ENCODE measurements around the gene KRTAP10-10.
"Not testable (repeated sequence)": the region's sequence is repeated elsewhere in the genome, so short reads cannot be mapped to it uniquely, and the experiment has no call there.

Gene KRTAP10-10

DNA sequence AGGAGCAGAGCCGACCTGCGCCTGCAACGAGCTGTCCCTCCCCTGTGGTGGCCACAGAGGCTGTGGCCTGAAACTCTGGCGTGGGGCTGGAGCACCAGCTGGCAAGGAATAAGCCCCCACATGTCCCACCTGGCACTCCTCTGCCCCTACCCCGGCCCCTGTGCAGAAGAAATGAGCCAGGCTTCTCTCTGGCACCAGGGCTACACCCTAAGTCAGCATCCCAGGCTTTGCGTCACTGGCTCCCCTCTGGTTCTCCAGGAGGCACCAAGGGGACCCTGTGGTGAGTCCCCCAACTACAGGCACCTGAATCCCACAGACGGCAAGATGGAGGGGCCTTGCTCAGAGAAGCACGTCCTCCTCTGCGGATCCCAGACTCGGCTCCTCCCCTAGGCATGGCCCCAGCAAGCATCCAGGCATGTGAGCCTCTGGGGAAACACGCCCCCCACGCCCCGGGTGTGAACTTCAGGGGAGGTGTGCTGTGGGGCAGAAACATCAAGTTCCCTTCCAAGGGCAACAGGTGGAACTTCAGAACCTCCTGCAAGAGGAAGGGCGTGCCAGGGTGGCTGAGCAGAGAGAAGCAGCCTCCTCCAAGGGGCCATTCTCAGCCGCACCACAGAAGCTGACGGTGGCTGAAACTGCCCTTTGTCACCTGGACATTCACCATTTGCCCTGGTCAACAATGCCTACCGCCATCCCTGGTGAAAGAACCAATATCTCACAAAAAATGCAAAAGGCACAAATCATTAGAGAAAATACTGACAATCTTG is 33.9 kb upstream of the KRTAP10-10 start:
- DNase-seq (ENCODE audit: low spot score): no peak

DNA sequence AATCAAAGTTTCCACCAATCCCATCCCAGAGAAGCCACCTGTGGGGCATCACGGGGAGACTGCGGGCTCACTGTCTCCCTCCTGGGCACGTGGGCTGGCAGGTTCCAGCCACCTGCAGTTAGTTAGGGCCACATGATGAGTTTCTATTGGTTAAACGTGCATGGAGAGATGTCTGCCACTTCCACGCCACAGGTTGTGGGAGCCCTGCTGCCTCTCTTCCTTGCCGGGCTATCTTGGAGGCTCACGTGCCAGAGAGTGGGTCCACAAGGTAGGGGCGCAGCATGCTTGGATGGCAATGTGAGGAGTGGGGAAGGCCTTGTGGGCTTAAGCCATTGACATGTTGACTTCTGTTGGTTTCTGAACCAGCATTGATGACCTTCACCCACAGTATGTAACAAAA is 33.2 kb upstream of the KRTAP10-10 start:
- no peak for DNase-seq (ENCODE audit: low spot score)

DNA sequence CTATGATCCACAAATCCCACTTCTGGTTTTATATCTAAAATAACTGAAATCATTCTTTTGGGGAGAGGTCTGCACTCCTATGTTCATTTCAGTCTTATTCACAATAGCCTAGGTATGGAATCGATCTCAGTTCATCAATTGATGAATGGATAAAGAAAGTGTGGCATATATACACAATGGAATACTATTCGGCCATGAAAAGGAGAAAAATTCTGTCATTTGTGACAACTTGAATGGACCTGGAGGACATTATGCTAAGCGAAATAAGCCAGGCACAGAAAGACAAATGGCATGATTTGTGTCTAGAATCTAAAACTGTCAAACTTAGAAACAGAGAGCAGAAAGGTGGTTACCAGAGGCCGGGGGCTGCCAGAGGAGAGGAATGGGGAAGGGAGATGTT is 30.7 kb upstream of the KRTAP10-10 start:
- no peak for DNase-seq (ENCODE audit: low spot score)

DNA sequence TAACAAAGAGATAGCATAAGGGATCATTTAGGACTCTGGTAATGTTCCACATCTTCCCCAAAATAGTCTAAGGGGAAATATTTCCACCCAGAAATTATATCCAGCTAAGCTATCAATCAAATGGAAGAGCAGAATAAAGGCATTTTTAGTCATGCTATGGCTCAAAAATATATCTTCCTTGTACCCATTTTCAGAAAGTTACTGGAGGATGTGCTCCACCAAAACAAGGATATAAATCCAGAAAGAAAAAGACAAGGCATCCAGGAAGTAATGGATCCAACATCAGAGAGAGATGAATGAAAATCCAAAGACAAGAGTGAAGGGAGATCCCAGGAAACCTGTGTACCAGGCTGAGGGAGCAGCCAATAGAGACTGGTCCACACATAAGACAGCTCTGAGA is 28.0 kb upstream of the KRTAP10-10 start:
- DNase-seq (ENCODE audit: low spot score): no peak

DNA sequence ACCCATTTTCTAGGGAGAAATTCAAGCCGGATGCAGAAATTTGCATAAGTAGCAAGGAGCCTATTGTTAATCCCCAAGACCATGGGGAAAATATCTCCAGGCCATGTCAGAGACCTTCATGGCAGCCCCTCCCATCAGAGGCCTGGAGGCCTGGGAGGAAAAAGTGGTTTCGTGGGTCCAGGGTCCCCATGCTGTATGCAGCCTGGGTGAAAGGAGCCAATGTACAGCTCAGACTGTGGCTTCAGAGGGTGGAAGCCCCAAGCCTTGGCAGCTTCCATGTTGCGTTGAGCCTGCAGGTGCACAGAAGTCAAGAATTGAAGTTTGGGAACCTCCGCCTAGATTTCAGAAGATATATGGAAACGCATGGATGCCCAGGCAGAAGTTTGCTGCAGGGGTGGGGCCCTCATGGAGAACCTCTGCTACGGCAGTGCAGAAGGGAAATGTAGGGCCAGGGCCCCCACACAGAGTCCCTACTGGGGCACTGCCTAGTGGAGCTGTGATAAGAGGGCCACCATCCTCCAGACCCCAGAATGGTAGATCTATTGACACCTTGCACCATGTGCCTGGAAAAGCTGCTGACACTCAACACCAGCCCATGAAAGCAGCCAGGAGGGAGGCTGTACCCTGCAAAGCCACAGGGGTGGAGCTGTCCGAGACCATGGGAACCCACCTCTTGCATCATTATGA is 26.9 kb upstream of the KRTAP10-10 start:
- DNase-seq (ENCODE audit: low spot score): not testable (repeated sequence)

DNA sequence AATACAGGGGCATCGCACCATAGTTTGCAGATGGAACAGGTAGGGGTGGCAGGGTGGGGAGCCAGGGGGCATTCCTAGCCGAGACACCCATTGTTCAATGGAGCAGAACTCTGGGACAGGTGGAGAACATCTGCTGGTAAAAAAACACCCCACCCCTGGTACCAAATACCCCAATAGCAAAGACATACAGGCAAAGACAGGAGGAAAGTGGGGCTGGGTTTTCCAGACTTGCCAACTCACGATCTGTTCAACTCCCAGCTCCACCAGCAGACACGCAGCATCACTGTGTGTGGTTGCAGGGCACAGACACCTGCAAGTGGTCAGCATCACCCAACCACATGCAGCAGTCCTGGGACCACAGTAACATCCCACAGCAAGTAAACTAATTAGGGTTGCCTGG is 25.6 kb upstream of the KRTAP10-10 start:
- DNase-seq (ENCODE audit: low spot score): no peak

DNA sequence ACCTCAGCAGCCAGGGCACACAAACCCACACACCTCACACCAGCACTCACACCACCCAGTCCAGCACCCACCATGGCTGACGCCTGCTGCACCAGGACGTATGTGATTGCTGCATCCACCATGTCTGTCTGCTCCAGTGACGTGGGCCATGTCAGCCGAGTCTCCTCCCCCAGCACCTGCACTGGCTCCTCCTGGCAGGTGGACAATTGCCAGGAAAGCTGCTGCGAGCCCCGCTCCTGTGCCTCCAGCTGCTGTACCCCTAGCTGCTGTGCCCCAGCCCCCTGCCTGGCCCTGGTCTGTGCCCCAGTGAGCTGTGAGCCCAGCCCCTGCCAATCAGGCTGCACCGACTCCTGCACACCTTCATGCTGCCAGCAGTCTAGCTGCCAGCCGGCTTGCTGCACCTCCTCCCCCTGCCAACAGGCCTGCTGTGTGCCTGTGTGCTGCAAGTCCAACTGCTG is 25.1 kb upstream of the KRTAP10-10 start, which contains the start of gene KRTAP10-8:
Gene KRTAP10-8, plus strand, starts transcription at position 51 of the 458 bp plus-strand sequence. Its CDS starts 22 bp downstream, at position 73.
- no peak for DNase-seq (ENCODE audit: low spot score)

DNA sequence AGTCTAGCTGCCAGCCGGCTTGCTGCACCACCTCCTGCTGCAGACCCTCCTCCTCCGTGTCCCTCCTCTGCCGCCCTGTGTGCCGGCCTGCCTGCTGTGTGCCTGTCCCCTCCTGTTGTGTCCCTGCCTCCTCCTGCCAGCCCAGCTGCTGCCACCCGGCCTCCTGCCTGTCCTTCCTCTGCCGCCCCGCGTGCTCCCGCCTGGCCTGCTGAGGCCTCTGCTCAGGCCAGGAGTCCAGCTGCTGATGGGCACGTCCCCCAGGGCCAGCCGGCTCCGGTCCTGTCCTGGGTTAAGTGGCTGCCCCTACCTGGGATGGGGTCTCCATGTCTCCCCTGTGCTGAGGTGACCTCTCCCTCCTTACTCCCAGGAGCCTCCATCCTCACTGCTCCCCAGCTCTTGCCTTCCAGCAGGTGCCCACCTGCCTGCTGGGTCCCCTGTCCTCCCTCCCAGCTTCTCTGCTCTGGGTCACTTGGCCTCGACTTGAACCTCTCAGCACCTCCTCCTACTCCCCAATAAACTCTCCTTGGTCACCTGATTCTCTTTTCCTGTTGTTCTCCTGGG is 24.4 kb upstream of the KRTAP10-10 start:
- DNase-seq (ENCODE audit: low spot score): no peak

DNA sequence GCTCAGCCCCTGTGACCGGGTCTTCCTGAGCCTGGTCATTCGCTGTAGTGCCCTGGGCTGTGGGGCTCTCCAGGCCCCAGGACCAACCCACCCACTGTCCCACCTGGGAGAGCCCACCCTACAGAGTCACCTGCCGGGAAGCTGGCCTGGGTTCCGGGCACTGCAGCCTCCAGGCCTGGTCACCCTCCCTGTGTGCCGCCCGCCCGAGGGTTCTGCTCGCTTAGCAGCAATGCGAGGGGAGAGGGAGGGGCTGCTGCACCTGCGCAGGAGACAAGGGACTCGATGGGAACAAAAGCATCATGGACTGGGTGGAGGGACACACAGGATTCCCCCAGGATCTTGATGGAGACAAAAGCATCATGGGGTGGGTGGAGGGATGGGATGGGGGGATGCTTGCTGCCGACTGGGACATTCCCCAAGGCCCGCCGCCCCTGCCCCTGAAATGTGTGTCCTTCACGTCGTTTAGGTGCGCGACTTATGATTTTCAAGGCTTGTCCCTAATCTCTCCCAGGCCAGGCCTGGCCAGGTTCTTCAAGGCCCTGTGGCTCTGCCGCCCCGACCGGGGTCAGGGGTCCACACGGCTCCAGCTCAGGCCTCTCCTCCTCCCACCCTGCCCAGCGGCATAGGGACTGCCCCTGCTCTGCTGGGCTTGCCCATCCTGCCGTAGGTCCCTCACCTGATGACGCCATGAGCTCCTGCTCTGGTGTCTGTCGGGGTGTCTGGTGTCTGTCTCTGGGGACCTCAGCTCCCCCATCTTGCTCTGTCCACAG is 23.6 kb upstream of the KRTAP10-10 start:
- DNase-seq (ENCODE audit: low spot score): no peak

DNA sequence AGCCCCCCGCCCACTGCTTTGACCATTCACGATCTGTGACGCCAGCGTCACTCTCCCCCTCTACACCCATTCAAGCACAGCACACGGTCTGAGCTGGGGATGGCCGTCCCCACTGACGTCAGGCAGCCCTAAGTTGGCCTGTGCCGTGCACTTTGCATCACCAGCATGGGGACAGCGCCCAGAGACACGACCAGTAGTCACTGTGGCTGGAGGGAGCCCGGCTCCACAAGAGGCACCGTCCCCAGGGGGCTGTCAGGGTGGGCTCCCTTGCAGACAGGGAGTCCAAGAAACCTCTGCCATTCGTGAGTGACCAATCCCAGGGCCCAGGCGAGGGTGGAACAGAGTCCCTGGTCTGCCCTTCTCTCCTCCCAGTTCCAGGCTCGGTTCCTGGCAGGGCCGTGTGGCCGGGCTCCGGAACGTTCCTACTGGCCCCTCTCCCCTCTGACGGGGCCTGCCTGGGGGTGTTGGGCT is 23.0 kb upstream of the KRTAP10-10 start:
- no peak for DNase-seq (ENCODE audit: low spot score)

DNA sequence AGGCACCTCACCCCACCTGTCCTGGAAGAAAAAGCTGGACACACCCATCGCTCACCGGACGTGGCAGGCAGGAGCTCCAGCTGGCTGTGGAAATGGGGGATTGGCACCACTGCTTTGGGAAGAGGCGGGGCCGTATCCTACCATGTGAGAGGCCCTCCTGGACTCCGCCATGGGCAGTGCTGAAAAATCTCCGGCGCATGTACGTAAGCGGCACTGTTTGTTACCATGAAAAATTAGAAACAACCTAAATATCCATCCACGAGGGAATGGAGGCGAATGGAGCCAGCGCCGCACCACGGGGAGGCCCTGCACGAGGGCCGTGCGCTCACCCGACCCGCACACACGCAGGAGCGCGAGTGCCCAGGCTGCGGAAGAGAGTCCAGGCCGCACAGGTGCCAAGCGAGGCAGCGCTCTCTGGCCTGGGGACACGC is 22.2 kb upstream of the KRTAP10-10 start:
- DNase-seq (ENCODE audit: low spot score): no peak

DNA sequence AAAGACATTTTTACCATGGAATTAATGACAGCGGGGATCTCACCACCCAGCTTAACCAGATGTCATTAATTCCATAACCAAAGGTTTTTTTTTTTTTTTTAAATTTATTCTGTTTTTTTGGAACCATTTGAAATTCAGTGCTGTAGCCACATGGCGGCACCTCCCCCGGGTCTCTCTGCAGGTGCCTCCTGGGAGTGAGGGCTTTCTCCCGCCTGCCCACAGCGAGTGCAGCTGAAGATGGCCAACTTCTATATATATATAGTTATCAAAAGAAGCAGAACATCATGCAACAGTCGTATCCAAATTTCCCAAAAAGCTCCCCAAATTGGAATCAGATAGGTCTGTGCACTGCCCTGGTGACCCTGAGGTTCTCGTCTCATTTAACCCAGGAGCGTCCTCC is 21.7 kb upstream of the KRTAP10-10 start:
- DNase-seq (ENCODE audit: low spot score): no peak

DNA sequence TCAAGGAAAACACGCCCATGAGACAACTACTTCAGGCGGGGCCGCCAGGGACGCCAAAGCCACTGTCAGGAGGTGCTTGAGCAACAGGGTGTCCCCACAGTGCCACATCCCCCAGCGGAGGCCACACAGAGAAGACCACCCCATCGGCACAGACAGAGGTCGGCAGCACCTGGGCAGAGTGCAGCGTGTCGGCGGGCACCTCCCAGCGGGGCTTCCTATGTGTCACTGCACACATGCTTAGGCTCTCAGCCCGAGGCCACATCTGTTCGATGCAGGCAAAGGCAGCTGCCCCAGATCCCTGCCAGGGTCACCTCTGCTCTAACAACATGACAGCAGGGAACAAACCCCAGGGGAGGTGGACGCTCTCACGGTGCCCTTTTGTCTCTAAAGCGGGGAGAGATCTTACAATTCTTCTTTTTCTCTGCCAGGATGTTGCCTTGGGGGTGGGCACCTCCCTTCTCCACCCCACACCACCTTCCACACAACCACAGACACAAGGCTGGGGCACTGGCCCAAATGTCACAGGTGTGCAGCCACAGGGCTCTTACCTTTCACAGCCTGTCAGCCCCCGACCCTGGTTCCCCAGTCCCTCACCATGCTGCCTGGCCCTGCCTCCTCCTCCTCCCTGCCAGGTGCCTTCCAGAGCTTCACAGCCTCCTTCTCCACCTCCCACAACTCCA is 21.1 kb upstream of the KRTAP10-10 start:
- no peak for DNase-seq (ENCODE audit: low spot score)

DNA sequence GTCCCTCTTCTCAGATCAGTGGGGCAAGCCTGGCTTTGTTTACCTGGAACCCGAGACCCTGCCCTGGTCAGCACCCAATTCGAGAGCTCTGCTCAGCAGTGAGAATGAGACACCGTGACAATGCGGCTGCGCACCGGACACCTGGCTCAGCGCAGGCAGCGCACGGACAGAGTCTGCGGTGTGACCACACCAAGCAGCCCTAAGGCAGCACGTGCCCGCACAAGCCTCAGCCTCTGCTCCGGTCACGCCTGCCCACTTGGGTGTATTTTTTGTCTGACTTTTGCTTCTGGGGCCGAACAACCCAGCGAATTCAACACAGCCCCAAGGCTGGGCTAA is 20.6 kb upstream of the KRTAP10-10 start:
- DNase-seq (ENCODE audit: low spot score): no peak

DNA sequence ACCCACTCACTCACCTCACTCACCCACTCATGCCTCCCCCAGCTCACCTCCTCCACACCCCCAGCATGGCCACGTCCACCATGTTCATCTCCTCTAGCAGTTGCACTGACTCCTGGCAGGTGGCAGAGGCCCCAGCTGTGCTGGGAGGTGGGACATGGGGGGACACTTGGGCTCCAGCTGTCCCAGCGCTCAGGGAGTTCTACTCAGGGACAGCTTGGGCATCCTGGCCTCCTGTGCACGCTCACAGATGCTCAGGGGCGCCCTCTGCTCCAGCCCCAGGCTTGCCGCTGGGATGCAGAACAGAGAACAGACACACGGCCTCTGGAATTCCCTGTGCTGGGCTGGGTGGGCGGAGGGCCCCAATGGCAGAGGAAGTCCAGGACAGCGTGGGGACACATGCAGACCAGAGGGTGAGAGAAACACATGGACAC is 20.1 kb upstream of the KRTAP10-10 start:
- no peak for DNase-seq (ENCODE audit: low spot score)

DNA sequence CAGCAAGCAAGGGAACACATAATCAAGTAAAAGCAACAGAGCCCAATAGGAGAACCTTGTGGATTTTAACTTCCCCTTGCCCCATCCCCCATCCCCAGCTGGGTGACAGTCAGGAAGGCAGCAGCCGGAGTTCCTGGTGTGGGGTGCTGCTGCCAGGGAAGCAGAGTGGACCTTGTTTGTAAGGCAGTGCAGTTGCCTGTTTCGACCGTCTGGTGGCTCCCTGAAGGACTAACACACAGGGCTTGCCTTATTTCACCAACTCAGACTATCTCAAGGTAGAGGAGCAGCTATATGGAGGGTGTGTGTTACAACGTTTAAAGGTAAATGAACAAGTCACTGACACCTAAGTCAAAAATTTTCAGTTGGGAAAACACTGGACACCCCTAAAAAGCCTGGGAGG is 18.7 kb upstream of the KRTAP10-10 start:
- DNase-seq (ENCODE audit: low spot score): peak; percentile 51

DNA sequence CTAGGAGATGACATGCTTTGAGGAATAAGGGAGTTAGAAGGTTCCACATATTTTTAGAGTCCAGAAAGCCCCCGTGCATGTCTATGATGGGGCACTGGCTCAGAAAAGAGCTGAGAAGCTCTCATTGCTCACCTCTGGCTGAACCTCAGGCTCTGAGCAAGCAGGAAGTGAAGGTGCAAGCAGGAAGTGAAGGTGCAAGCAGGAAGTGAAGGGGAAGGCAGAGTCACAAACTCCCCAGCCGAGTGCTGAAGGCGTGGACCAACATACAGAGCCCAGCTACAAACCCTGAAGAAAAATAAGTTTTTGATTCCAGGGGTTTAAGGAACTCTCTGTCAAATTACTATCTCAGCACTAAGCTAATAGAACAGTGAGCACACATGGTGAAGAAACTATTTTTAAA is 18.2 kb upstream of the KRTAP10-10 start:
- no peak for DNase-seq (ENCODE audit: low spot score)

DNA sequence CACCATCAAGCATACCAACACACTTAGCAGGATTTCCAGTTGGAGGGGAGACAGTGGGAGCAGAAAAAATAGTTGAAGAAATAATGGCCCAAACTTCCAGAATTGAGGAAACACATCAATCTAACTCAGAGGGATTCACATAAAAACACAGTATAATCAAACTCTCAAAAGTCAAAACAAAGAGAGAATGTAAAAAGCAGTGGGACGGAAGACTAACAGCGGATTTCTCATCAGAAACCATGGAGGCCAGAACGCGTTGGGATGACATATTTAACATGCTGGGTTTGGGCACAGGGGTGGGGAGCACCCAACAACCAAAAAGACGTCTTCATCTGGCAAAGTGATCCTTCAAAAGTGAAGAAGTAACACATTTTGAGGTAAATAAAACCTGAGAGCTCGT is 17.3 kb upstream of the KRTAP10-10 start:
- no peak for DNase-seq (ENCODE audit: low spot score)

DNA sequence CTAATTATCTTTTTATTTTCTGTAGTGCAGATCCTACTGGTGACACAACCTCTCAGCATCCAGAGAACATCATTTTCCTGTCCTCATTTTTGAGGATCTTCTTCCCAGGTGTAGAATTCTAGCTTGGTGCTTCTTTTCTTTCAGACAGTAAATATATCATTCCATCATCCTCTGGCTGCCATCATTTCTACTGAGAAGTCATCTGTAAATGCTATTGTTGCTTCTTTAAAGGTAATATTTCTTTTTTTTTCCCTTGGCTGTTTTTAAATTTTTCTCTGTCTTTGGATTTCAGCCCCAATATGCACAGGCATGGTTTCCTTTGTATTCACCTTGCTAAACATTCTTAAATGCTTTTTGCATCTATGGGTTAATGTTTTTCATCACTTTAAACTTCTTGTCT is 13.6 kb upstream of the KRTAP10-10 start:
- no peak for DNase-seq (ENCODE audit: low spot score)

DNA sequence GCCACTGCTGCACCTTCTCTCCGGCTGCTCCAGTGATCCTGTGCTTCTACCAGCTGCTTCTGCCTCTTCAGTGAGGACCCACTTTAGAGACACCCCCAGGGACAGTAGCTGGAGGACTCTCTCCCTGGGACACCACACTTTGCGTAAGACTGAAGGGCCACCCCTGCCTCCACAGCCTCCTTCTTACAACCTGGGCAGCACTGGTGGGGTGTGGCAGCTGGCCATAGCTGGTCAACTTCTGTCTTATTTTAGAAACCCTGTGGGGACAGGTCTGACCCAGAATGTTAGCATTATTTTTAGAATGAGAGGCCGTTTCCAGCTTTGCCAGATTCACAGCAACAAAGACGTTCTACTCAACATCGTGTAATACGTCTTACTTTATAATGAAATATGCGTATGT is 11.4 kb upstream of the KRTAP10-10 start:
- no peak for DNase-seq (ENCODE audit: low spot score)

DNA sequence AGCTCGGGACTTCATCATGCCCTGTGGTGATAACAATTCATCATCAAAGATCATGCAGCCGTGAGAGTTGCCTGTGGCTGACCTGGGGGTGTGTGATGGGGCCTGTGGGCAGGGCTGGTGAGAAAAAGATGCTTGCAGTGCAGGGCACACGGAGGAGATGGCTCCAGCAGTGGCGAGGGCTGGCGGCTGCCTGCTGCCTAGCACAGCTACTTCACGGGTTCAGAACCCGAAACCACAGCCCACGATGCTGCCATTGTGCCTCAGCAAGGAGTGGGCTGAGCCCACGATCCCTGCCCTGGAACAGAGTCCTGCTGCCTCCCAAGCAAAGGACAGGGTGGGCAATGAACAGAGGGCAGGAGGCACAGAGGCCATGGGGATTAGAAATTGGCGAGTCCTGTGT is 10.9 kb upstream of the KRTAP10-10 start:
- DNase-seq (ENCODE audit: low spot score): no peak

DNA sequence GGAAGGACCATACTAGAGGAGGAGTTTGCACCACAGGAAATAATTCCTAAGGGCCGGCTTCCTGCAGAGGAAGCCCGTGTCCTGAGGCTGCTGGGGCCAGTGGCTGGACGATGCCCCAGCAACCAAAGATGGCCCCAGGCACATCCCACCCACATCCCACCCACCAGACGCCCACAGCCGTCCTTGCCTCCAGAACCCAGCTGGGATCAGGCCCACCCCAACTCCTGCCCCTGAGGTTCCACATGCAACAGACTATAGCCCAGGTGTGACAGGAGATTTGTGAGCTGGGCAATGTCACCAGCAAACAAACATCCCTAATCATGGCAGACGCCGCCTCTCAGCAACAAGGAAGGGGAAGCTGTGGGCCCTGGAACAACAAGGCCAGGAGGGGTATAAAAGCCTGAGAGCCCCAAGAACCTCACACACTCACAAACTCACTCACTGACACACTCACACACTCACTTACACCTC is 10.4 kb upstream of the KRTAP10-10 start, which contains the start of gene KRTAP10-9:
Gene KRTAP10-9, plus strand, starts transcription at position 421 of the 471 bp plus-strand sequence. CDS start 79 bp downstream, outside the sequence.
- no peak for DNase-seq (ENCODE audit: low spot score)
